GM21447 (cell line): ENCODE measurements around the gene SPECC1.
"Not testable (repeated sequence)": the region's sequence is repeated elsewhere in the genome, so short reads cannot be mapped to it uniquely, and the experiment has no call there.

Experiments
- ATAC-seq: cut with Tn5 transposase; IDR thresholded peaks from one replicate; pipeline ENCODE4 v1.9.1; 2021; ENCODE audit not compliant: unreplicated experiment

The SPECC1 gene

GRCh38 chr17:20125724-20126123 is 116.6 kb downstream of the SPECC1 start:
- ATAC-seq = no peak

- ATAC-seq = no peak
Measured at GRCh38 chr17:20127360-20128035, 118.3 kb downstream of the SPECC1 start.

GRCh38 chr17:20128036-20128667 is 119.0 kb downstream of the SPECC1 start:
- ATAC-seq = no peak

GRCh38 chr17:20133517-20133916 is 124.4 kb downstream of the SPECC1 start:
- no peak for ATAC-seq

GRCh38 chr17:20141198-20141972 is 132.2 kb downstream of the SPECC1 start:
- no peak for ATAC-seq

- no peak for ATAC-seq
Measured at GRCh38 chr17:20142268-20142667, 133.1 kb downstream of the SPECC1 start.

- ATAC-seq = no peak
Measured at GRCh38 chr17:20143740-20144139, 134.6 kb downstream of the SPECC1 start.

- no peak for ATAC-seq
Measured at GRCh38 chr17:20145567-20145966, 136.4 kb downstream of the SPECC1 start.

GRCh38 chr17:20149251-20149650 is 140.1 kb downstream of the SPECC1 start:
- ATAC-seq = no peak

- ATAC-seq = no peak
Measured at GRCh38 chr17:20151174-20151573, 142.0 kb downstream of the SPECC1 start.

- no peak for ATAC-seq
Measured at GRCh38 chr17:20153231-20153630, 144.1 kb downstream of the SPECC1 start.

- no peak for ATAC-seq
Measured at GRCh38 chr17:20154286-20155000, 145.3 kb downstream of the SPECC1 start.

GRCh38 chr17:20155258-20156195 is 146.4 kb downstream of the SPECC1 start:
- ATAC-seq = peak; percentile 92

GRCh38 chr17:20156196-20157000 is 147.2 kb downstream of the SPECC1 start:
- peak; percentile 27 for ATAC-seq

GRCh38 chr17:20157001-20157310 is 147.8 kb downstream of the SPECC1 start:
- no peak for ATAC-seq

GRCh38 chr17:20158580-20158979 is 149.4 kb downstream of the SPECC1 start:
- no peak for ATAC-seq

- no peak for ATAC-seq
Measured at GRCh38 chr17:20159406-20160069, 150.4 kb downstream of the SPECC1 start.

- not testable (repeated sequence) for ATAC-seq
Measured at GRCh38 chr17:20165516-20165915, 156.4 kb downstream of the SPECC1 start.

GRCh38 chr17:20170085-20170484 is 160.9 kb downstream of the SPECC1 start:
- no peak for ATAC-seq
